T-helper 1 cell treated with Interleukin-12 subunit alpha and Interleukin-12 subunit beta and Interleukin-4 antibody, amounts not matched to agents 30 ng/mL and 1 ng/mL, for 36 hours (primary cell): ENCODE measurements around the gene MYRF. TPM values are rescaled to one million over a fixed set of nuclear protein-coding genes. Genes with fewer than 3 reads are reported as not detected.

Experiments used
- intact Hi-C: fragments of 100-400 bp; cut with micrococcal nuclease; formaldehyde crosslinking; loops from one replicate; pipeline ENCODE4 v1.15.1; 2024
- total RNA-seq: library from RNA; stranded (reverse); gene quantifications from 2 replicates; pipeline ENCODE4 v1.2.3, GENCODE V29; 2022

The MYRF gene
- total RNA-seq, 1 donor from 2014 or later = 0.83 TPM

DNA sequence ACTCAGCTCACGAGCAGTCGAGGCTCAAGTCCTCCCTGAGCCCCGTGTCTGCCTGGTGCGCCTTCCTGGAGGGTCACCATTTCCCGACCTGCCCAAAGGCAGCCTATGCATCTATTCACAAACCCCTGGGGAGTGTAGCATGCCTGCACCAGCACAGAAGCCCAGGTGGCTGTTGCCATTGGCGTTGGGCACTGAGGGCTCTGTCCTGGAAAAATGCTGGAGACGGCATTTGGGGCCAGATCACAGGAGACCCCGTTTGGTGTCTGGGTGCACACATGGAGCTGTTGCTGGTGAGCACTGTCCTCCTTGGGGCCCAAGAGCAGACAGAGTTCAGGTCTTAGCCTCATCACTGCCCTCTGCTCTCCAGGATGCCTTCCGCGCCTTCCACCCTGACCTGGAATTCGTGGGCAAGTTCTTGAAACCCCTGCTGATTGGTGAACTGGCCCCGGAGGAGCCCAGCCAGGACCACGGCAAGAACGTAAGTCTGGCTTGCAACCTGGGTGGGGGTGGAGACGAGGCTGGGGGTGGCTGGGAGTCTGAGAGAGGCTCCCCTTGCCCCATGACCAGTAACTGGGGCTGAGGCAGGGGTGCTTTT is 85.1 kb downstream of the MYRF start:
- intact Hi-C loops = no loop called here

Other genes with a start within 250 kb of the MYRF start
- gene LRRC10B, start 243.9 kb upstream of the MYRF start, total RNA-seq = not detected in 2 replicates
- not detected in 2 replicates for gene SYT7, start 171.6 kb upstream of the MYRF start, total RNA-seq
- 0.17 and 0.25 TPM in 2 replicates for gene DAGLA, start 72.2 kb upstream of the MYRF start, total RNA-seq
- 171 and 173 TPM in 2 replicates for gene TMEM258, start 40.0 kb downstream of the MYRF start, total RNA-seq
- gene FEN1, start 40.3 kb downstream of the MYRF start, total RNA-seq = 96.3 and 104 TPM in 2 replicates
- gene FADS1, start 64.4 kb downstream of the MYRF start, total RNA-seq = 70.0 and 71.6 TPM in 2 replicates
- gene FADS2, start 75.7 kb downstream of the MYRF start, total RNA-seq = 232 and 234 TPM in 2 replicates
- gene FADS3, start 138.9 kb downstream of the MYRF start, total RNA-seq = 7.1 and 9.6 TPM in 2 replicates
- gene RAB3IL1, start 164.9 kb downstream of the MYRF start, total RNA-seq = 0.34 and 0.41 TPM in 2 replicates
- gene BEST1, start 197.7 kb downstream of the MYRF start, total RNA-seq = 0.44 TPM in 1 of 2 replicates, not detected in the other
- gene FTH1, start 215.0 kb downstream of the MYRF start, total RNA-seq = 1,168 and 1,205 TPM in 2 replicates